SK-N-SH (cell line): Measurements from ENCODE around the gene ANAPC16. TPM values are rescaled to one million over a fixed set of nuclear protein-coding genes. Genes with fewer than 3 reads are reported as not detected.

ENCODE experiments used
- CTCF ChIA-PET: fragments of 300-600, 350-600 bp; formaldehyde crosslinking; extraction: SDS; loops from one replicate; lab custom pipeline; 2021; lab: Yijun Ruan, JAX
- POLR2A ChIA-PET: fragments of 350-600 bp; sonication (Branson Sonifier 250); formaldehyde crosslinking; extraction: SDS; loops from one replicate; lab custom pipeline; 2020; ENCODE audit warnings: antibody characterized with exemption, inconsistent platforms; lab: Yijun Ruan, JAX
- DNase-seq: peaks from one replicate; pipeline ENCODE4 v3.0.0; 2012
- H2AFZ ChIP-seq: fragments of 200-600 bp; sonication (generic); 2 replicates; pipeline ENCODE4 v1.8.1; 2016; ENCODE audit warnings: antibody characterized with exemption, mild to moderate bottlenecking, low read depth
- H3F3A ChIP-seq: fragments of 200-600 bp; sonication (generic); replicated peaks from 2 replicates; pipeline ENCODE3; 2016; ENCODE audit warnings: antibody characterized with exemption, mild to moderate bottlenecking; ENCODE audit not compliant: insufficient read depth
- H3K27ac ChIP-seq, 2 experiments: fragments of 200-500 bp in 1 of 2; fragments of 200-600 bp in 1 of 2; sonication (Bioruptor generic) in 1 of 2; sonication (generic), shearing (Covaris generic) in 1 of 2; 2 replicates each; pipeline versions ENCODE4 v1.5.1 to v1.6.1; 2014 to 2016; ENCODE audit warnings: low read depth in 2 of 2, inconsistent platforms in 1 of 2, low read length in 1 of 2, mild to moderate bottlenecking in 1 of 2, mixed read lengths in 1 of 2
- H3K27me3 ChIP-seq: fragments of 200-600 bp; sonication (generic), shearing (Covaris generic); 2 replicates; pipeline ENCODE4 v1.6.1; 2016; ENCODE audit warnings: mixed run types; ENCODE audit not compliant: insufficient read depth
- H3K36me3 ChIP-seq, 2 experiments: fragments of 200-500 bp in 1 of 2; fragments of 200-600 bp in 1 of 2; sonication (Bioruptor generic) in 1 of 2; sonication (generic) in 1 of 2; replicated peaks in 1 of 2; 2 replicates each; pipeline versions ENCODE3 to v1.5.1; 2014 to 2016; ENCODE audit warnings: low read length in 1 of 2, mild to moderate bottlenecking in 1 of 2; ENCODE audit not compliant: insufficient read depth in 2 of 2, control insufficient read depth in 1 of 2
- H3K4me1 ChIP-seq, 2 experiments: fragments of 200-500 bp in 1 of 2; fragments of 200-600 bp in 1 of 2; sonication (Bioruptor generic) in 1 of 2; sonication (generic), shearing (Covaris generic) in 1 of 2; 2 replicates each; pipeline versions ENCODE4 v1.5.1 to v1.6.1; 2014 to 2016; ENCODE audit warnings: low read depth in 1 of 2, low read length in 1 of 2, mixed run types in 1 of 2; ENCODE audit not compliant: insufficient read depth in 2 of 2, control insufficient read depth in 1 of 2
- H3K4me2 ChIP-seq: fragments of 200-600 bp; sonication (generic), shearing (Covaris generic); 2 replicates; pipeline ENCODE4 v1.6.1; 2017; ENCODE audit warnings: mixed run types
- H3K4me3 ChIP-seq, 2 experiments: fragments of 200-500 bp in 1 of 2; fragments of 200-600 bp in 1 of 2; sonication (Bioruptor generic) in 1 of 2; sonication (generic), shearing (Covaris generic) in 1 of 2; 2 replicates each; pipeline versions ENCODE4 v1.5.1 to v1.8.1; 2014 to 2016; ENCODE audit warnings: low read depth in 2 of 2, inconsistent platforms in 1 of 2, low read length in 1 of 2, mild to moderate bottlenecking in 1 of 2, mixed read lengths in 1 of 2, moderate library complexity in 1 of 2
- H3K79me2 ChIP-seq: fragments of 200-600 bp; sonication (generic); 2 replicates; pipeline ENCODE4 v1.8.1; 2017; ENCODE audit warnings: mild to moderate bottlenecking; ENCODE audit not compliant: insufficient read depth
- H3K9ac ChIP-seq: fragments of 200-600 bp; sonication (generic); 2 replicates; pipeline ENCODE4 v1.6.1; 2017; ENCODE audit warnings: mixed run types
- H3K9me2 ChIP-seq: fragments of 200-600 bp; sonication (generic); 2 replicates; pipeline ENCODE4 v1.6.1; 2017; ENCODE audit warnings: mixed run types
- H3K9me3 ChIP-seq: fragments of 200-600 bp; sonication (generic); 2 replicates; pipeline ENCODE4 v1.6.1; 2017; ENCODE audit warnings: mixed run types, mild to moderate bottlenecking, moderate library complexity
- H4K20me1 ChIP-seq: fragments of 200-600 bp; sonication (generic); 2 replicates; pipeline ENCODE4 v1.6.1; 2017; ENCODE audit warnings: mild to moderate bottlenecking, mixed run types; ENCODE audit not compliant: insufficient read depth
- NRF1 ChIP-seq: IDR thresholded peaks from 2 replicates; pipeline ENCODE4 v1.6.1; 2012; ENCODE audit warnings: low read depth, mild to moderate bottlenecking, low read length
- RAD21 ChIP-seq: IDR thresholded peaks from 2 replicates; pipeline ENCODE4 v1.6.1; 2012; ENCODE audit warnings: mild to moderate bottlenecking, low read length
- SMC3 ChIP-seq: IDR thresholded peaks from 2 replicates; pipeline ENCODE4 v1.6.1; 2012; ENCODE audit warnings: low read depth, low read length, improper control_type of control experiment
- TAF1 ChIP-seq: IDR thresholded peaks from 2 replicates; pipeline ENCODE4 v1.6.1; 2012; ENCODE audit warnings: low read depth, mild to moderate bottlenecking, low read length, moderate library complexity, borderline replicate concordance
- TEAD4 ChIP-seq: IDR thresholded peaks from 2 replicates; pipeline ENCODE4 v1.4.0; 2012; ENCODE audit warnings: mild to moderate bottlenecking, borderline replicate concordance; ENCODE audit not compliant: insufficient read depth
- WGBS: methylation state at CpG from one replicate; pipeline ENCODE4 v1.1.6; 2017; ENCODE audit warnings: low lambda C conversion rate; 5-methylcytosine and 5-hydroxymethylcytosine counted together
- polyA plus RNA-seq, 3 experiments: library from polyadenylated mRNA; depleted of rRNA; stranded (reverse); fragments of >200 nt; gene quantifications; 2 replicates each; pipeline ENCODE4 v1.2.3, GENCODE V29; 2012

The ANAPC16 gene
- polyA plus RNA-seq, 1 of the 3 experiments (the other 2 are of a cell fraction), result 45.2 TPM

DNA sequence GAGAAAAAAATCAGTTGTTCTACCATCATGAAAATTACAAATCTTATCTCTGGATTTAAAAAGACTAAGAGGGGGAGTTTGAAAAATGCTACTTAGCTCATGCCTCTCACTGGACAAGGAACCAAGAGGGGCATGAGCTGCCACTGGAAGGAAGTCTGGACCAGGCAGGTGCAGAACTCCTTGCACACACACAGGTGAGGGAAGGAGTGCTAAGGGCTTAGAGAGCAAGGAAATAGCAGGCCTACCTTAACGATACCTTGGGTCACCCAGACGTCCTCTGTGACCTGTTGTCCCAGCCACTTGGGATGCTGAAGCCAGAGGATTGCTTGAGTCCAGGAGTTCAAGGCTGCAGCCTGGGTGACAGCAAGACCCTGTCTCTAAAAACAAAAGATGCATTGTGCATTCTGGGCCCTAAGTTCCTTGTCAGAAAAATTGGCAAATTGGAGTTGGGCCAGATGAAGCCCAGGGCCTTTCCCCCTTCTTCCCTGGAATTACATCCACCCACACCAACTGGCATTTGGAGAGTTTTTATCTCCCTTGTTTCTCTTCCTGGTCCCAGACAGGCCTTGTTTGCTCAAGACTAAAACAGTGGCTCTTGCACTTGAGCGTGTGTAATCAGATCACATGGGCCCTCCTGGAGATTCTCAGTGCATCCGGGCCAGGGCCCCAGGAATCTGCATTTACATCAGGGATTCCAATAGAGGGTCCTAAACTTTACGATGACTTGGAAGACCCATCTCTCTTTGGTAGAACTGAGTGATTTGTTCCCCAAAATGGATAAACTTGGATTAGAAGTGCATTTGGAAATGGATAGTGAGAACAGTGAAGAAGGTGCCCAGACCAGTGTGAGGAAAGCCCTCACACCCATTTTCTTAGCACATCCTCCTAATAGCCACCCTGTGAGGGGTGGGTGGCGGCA, 60.9 kb downstream of the ANAPC16 start:
- H3K9ac ChIP-seq, result no peak overlapping the region
- peak overlapping the region; percentile 82 to 98 for H3K4me3 ChIP-seq
- 61% methylated on average over 6 of the region's 6 CpGs for WGBS
- H3K9me3 ChIP-seq, result no peaks in the 10 kb centered on the region
- H3F3A ChIP-seq, result peaks cover 15% of the 10 kb centered on the region
- no peaks in the 10 kb centered on the region for H3K27me3 ChIP-seq
- peak overlapping the region; percentile 98 for H3K4me2 ChIP-seq
- H2AFZ ChIP-seq, result no peak overlapping the region
- no peaks in the 10 kb centered on the region for H3K9me2 ChIP-seq
- ChIA-PET POLR2A (interaction anchor here (0.6 to 8.5 kb wide), 9 partner anchors 9 to 181 kb away, joined by 3 to 234 read pairs (median 6); no protein-coding TSS in a partner anchor), CTCF (interaction anchor here (1.1 to 10.4 kb wide), 8 partner anchors 11 to 63 kb away, joined by 4 to 198 read pairs (median 8); no protein-coding TSS in a partner anchor)
- peaks cover 23% of the 10 kb centered on the region for H4K20me1 ChIP-seq
- DNase-seq, result no peak
- H3K36me3 ChIP-seq, result peaks cover 10 to 14% of the 10 kb centered on the region in 2 experiments
- peak overlapping the region; percentile 14 to 17; a peak in 2 of 4 replicates for H3K27ac ChIP-seq
- peaks cover 20 to 30% of the 10 kb centered on the region in 2 experiments; a peak in 3 of 4 replicates for H3K4me1 ChIP-seq
- TF ChIP-seq TAF1 (no peak), SMC3 (no peak), NRF1 (no peak)
- peaks cover 6% of the 10 kb centered on the region; the same call in 1 of the 2 replicates for H3K79me2 ChIP-seq

DNA sequence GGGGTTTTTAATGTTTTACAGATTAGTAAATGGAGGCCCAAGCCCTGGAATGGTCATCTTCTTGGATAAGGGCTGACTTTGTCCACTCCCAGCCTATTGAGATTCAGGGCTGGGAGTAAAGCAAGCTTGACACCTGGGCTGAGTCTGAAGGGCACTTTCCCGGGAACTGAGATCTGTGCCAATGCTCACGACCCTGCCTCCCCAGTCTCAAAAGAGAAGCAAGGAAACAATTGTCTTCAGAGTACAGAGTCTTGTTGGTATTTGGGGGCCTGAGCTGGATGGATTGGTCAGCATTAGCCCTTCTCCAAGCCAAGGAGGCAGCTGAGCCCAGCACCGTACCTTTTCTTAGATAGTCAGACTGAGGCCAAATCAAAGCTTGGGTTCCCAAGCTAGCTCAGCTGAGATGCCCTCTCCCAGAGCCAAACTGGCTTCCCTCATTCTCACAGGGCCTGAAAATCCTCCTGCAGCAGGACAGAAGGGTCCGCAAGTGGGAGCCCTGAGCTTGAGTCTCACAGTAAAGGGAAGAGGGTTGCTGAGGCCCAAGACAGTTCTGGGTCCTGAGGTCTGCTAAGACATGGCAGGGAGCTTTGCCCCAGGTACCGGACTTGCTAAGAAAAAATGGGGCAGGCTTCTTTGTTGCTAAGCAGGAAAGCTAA, 61.7 kb downstream of the ANAPC16 start:
- Histone ChIP-seq H3F3A (peaks cover 11% of the 10 kb centered on the region), H3K4me3 (no peak overlapping the region), H2AFZ (no peak overlapping the region), H4K20me1 (peaks cover 23% of the 10 kb centered on the region), H3K4me1 (peaks cover 15 to 24% of the 10 kb centered on the region in 2 experiments; a peak in 2 of 4 replicates), H3K9ac (no peak overlapping the region), H3K79me2 (peaks cover 6% of the 10 kb centered on the region; the same call in 1 of the 2 replicates), H3K36me3 (peaks cover 10 to 14% of the 10 kb centered on the region in 2 experiments), H3K4me2 (no peak overlapping the region), H3K9me3 (no peaks in the 10 kb centered on the region), H3K27ac (peak overlapping the region; percentile 17 to 35; a peak in 2 of 4 replicates), H3K9me2 (no peaks in the 10 kb centered on the region)
- POLR2A ChIA-PET, result interaction anchor here (0.6 to 8.5 kb wide), 10 partner anchors 10 to 182 kb away, joined by 3 to 234 read pairs (median 4); no protein-coding TSS in a partner anchor
- CTCF ChIA-PET, result interaction anchor here (1.2 to 10.4 kb wide), 5 partner anchors 10 to 54 kb away, joined by 3 to 198 read pairs (median 6); no protein-coding TSS in a partner anchor
- no peak for DNase-seq
- 95% methylated on average over 4 of the region's 5 CpGs for WGBS
- TF ChIP-seq TAF1 (no peak), RAD21 (no peak), TEAD4 (no peak)
- TF ChIP-seq, all 33 proteins: peak for 0
- no peaks in the 10 kb centered on the region for H3K27me3 ChIP-seq
